NCI-H2029 (cell line): ENCODE results near the gene TANC1.

Experiments used
- DNase-seq: peaks from one replicate; lab custom pipeline; 2025; lab: John Stamatoyannopoulos, UW

The TANC1 gene

DNA sequence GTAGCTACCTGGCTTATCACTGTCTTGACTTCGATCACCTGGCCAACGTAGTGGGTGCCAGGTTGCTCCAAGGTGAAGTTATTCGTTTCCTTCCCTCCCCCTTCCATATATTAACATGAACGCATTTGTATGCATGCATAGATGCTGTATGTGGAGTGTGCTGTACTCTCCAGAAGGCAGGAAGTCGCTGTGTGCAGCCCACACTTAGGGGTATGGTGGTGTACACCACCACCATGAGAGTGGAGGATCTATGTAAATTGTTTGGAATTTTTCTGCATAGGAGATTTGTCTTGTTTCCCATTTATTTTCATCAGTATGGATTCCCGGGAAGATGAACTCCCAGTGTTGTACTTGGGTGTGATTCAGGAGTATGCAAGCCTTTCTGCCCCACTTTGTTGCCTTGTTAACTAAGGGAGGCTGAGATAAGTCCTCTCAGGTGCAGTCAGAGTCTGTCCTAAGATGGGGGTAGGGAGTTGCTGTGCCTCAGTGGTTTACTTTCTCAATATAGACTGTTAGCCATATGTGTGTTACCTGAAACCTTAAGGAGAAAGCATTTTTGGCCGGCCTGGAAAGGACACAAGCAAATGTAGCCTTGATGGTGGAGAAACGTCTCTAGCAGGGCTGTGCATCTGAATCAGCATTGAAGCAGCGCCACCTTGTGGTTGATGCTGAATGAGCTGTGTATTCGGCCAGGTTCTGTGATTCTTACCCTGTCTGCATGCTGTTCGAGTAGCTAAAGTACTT, 149.8 kb downstream of the TANC1 start:
- peak; percentile 57 for DNase-seq

DNA sequence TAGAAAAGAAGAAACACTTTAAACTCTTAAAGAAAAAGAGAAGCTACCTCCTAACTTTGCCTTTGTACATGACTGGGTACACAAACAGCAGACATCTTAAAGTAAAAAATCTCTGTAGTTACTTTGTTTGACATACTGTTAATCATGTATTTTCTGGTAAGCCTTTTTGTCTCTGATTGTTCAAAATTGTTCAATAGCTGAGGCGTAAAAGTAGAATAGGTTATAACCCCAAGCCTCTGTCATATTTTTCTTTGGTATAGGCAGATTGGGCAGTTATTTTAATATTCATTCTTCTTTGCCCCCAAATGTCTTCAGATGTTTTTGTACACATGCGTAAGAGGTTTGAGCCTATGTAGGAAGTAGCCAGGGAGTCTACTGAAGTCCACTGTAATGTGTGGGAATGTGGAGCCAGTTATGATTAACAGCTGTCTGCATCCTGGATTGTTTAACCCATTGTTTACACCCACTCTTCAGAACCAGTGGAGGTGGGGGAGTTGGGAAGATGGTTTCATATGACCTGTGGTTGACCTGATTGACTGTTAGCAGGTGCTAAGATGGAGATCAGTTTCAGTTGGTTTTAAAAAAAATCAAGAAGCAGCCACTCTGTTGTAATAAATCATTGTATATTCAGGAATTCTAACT, 150.5 kb downstream of the TANC1 start:
- DNase-seq: no peak

DNA sequence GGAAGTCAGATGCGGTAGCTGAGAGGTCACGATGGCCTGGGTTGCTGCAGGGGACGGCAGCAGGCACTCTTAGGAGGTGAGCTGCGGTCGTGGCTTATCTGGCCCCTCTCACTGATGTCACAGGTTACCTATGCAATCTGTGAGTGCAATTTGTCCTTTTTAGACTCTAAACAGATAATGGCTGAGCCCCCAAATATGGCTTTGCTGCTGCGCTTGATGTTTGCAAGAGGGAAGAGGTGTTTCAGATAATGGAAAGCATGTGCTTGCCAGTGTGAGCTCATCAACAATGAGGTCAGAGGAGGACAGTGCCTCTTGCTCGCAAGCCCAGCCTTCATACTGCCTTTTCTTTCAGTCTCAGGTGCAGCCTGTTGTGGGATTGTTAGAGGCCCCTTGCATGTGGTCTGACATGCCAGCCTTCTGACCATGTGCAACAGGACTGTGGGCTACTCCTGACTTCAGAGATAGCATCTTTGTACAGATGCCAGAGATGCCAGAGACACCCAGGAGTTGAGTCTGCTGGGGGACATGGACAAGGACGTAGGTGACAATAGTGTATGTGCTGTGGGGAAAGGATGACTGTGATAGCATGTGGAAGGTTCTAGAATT, 151.3 kb downstream of the TANC1 start:
- DNase-seq: no peak

DNA sequence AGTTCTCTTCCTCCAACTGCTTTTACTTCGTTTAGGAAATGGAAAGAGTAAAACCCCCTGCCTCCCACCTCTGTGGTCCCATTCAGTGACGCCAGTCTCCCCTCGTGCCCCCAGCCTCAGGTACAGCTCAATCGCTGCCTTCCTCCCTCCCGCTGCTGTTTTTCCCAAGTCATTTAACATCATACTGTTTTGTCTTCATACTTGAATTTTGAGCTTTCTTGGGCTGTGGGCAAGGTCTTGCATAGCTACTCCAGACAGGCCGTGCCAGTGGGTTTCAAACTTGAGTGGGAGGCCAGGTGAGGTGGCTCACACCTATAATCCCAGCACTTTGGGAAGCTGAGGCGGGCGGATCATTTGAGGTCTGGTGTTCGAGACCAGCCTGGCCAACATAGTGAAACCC, 155.3 kb downstream of the TANC1 start:
- no peak for DNase-seq

DNA sequence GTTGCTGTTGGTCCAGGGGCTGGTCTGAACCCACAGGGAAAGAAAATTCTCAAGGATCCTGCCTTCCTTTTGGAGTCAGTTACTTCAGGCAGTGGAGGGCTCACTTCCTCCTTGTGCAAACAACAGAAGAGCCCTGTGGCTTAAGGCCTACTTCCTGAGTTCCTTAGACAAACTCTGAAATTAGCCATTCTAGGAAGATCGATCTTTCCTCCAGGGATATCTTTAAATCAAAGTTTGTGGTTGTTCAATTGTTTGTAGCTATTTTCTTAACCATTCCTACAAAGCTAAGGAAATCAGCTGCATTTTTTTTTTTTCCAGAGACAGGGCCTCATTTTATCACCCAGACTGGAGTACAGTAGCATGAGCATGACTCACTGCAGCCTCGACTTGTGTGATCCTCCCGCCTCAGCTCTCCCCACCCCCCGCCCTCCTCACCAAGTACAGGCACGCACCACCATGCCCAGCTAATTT, 156.0 kb downstream of the TANC1 start:
- no peak for DNase-seq

DNA sequence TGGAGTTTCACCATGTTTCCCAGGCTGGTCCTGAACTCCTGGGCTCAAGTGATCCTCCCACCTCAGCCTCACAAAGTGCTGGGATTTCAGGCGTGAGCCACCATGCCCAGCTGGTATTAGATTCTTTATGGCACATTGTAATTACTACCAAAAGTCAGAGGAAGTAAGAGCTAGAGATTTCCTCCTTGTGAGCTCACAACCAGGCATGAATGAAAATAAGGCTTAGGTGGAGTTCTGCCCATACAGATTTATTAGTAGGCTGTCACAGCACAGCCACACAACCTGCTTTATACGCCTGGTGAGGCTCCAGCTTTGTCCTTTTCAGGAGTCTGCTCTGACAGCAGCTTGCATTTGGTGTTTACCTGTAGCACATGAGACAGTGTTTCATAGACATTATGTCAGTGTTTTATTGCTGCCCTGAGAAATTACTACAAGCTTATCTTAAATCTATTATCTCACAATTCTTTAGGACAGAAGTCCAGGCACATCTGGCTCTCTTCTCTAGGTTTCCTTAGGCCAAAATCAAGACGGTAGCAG, 156.6 kb downstream of the TANC1 start:
- DNase-seq: no peak

DNA sequence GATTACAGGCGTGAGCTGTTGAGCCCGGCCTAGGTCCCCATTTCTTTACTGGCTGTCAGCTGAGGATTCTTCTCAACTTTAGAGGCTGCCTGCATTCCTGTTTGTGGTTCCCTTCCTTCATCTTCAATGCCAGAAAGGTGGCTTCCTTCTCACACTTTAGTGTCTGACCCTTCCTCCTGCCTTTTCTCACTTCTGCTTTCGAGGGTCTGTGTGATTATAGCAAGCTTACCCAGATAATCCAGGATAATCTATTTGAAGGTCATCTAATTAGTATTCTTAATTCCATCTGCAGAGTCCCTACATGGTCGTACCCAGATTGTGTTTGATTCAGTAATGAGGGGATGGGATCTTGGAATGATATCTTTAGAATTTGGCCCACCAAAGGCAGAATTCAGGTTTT, 157.4 kb downstream of the TANC1 start:
- DNase-seq: no peak

DNA sequence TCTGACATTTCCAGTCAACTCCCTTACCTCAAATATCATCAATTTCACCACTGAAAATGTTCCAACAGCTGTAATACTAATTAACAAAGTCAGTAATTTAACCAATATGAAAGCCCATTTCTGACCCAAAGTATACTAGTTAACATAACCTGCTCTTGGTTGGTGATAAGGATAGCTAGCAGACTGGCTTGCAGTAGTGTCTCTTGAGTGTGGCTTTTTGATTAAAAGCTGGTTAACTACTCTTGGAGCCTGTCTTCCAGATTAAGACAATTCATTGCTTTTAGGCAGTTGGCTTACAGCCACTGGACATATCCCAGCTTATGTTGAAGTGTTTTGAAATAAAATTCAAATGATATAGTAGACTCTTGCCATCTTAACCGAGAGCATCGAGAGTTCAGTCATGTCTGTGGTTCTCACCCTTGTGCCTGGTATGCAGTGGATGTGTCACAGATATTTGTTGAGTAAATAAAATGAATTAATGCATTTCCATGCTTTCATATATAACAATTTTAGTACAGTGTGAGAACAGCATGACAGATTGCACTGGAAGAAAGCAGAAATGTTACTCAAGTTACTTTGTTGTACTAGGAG, 158.1 kb downstream of the TANC1 start:
- DNase-seq: no peak

DNA sequence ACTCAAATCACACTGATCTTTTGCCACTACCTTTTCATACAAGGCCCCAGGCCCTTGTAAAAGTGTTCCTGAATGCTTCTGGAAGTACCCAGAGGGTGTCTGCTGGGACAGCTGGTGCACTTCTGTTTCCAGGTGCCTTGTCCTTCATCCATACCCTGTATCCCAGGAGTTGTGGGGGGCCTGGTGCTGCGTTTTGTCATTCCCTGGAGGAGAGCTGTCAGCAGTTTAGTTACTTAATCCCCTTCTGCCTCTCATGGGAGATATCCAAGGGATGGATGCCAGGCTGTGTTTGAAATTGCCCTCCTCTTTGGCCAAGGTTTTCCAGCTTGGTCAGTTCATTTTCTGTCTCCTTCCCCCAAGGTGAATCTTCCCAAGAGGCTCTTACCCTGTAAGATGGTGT, 159.8 kb downstream of the TANC1 start:
- no peak for DNase-seq

DNA sequence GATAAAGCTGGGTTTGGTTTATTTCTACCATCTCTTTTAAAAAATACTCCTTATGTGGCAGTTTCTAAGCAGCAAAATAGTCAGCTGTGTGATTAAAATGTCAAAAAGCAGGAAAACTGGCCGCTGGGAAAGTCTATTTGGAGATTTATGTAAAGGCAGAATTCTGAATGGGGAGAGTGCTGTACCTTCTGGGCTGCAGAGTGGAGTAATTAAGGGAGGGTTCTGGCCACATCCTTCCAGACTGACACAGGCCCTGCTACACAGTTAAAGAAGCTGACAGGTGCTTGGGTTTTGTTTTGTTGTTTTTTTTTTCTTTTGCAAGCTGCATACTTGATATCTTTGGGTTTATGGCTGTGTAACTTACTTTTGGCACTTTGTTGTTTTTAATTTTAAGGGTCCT, 160.8 kb downstream of the TANC1 start:
- DNase-seq: no peak

DNA sequence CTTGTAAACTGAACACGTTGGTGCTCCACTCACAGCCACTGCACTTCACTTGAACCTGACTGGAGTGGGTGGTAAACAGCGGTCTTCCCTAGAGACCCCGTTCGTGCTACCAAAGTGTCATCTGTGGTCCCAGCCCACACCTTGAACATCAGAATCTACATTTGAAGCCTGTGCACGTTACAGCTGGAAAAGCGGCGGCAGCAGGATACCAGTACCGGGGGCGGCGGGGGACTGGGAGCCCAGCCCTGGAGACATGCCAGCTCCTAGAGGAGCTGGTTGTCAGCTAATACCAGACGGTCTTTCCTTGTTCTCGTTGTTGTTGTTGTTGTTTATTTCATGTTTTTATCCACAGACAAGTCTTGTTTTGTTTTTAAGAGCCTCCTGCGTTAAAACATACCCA, 161.4 kb downstream of the TANC1 start:
- no peak for DNase-seq

DNA sequence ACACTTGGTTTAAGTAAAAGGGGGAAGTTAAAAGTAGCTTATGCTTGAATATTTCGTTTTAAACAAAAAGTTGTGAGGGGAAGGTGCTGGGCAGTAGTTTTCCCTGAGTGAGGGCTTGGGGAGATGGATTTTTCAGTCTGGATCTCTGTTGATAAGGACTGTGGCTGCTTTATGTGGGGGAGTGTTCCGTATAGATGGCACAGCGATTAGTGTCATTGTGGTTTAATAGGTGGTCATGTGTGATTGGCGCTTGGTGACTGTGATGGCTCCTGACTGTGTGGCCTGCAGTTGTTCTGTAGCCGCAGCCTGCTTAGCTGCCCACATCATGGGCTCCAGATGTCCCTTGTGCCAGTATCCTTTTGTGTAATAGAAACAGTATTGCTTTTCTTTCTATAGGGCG, 161.9 kb downstream of the TANC1 start:
- DNase-seq: no peak

DNA sequence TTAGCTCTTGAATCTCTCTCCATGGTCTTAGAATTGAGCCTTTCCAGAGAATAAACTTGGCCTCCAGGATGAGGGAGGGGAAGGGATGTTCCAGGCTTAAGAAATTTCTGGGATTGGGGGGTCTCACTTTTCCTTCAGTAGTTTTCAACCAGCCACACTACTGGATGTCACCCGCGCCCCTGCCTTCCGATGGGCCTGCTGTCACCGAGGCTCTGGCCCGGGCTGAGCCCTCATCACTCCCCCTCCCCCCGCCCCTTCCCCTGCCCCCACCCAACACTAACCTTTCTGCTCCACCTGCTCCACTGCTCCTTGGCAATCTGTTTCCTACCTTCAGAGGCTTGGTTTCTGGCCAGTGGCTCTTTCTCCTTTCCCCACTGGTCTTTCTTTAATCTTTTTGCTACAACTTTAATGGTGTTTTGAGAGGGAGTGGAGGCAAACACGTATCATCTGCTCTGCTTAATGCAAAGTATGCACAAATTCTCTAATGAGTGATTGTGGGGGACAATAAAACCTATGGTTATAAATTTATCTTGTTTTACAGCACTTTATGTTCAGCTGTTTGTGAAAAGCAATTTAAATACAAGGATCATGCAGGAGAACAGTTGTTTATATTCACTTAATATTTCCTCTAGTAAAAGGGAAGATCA, 162.9 kb downstream of the TANC1 start:
- no peak for DNase-seq

DNA sequence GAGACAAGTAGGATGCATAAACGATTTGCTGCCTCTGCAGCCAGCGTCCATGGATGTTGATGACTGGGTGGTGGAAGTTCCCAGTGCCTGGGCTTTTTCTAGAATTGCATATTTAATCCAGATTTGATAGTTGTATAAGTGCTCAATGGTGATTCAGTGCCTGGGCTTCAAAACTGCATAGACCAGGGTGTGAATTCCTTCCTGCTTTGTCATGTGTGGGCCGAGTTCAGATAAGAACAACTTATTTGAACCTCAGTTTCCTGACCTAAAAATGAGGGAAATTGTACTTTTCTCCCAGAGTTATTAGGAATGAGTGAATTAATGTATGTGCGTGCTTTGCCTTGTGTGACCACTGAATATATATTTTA, 163.5 kb downstream of the TANC1 start:
- DNase-seq: no peak

DNA sequence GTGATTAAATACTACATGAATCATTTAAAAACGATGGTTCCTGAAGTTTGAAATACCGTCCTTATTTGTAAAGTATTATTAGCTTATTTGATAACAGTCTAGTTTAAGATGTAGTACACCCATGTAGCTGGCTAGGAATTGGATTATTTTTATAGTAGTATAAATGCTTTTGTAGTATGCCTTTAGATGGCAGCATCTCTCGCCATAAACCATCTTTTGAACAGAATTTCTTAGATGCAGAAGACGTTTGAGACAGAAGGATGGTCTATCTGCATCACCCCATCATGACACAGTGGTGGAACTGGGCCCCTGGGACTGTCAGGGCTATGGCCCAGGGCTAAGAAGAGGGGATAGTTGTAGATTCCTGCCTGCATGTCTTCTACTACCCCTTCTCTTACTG, 165.4 kb downstream of the TANC1 start:
- no peak for DNase-seq

DNA sequence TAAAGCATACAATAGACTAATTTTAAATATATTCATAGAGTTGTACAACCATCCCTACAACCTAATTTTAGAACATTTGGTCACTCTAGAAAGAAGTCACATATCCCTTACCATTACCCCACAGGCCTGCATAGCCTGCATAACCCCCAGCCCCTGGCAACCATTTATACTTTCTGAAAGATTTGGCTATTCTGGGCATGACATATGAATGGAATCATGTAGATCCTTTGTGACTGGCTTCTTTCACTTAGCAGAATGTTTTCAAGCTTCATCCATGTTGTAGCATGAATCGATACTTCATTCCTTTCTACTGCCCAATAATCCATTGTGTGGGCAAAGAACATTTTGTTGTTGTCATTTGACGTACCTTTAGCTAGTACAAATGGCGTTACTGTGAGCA, 166.5 kb downstream of the TANC1 start:
- DNase-seq: no peak

DNA sequence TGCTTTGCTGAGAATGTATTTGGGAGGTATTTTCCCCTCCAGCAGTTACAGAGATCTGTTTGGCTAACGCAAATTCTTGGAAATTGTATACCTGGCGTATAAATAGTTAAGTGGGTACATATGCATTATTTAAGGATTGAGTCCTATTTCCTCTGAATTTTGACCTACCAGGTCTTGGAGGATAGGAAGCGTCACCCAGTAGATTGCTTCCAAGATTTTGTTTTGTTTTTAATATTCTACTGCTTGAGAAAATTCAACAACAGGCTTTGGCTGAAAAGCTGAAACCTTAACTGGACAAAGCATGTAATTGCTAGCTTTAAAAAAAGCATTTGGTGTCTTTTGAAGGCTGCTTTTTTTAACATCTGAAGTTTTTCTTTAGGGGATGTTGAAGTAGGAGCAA, 168.0 kb downstream of the TANC1 start:
- DNase-seq: no peak

DNA sequence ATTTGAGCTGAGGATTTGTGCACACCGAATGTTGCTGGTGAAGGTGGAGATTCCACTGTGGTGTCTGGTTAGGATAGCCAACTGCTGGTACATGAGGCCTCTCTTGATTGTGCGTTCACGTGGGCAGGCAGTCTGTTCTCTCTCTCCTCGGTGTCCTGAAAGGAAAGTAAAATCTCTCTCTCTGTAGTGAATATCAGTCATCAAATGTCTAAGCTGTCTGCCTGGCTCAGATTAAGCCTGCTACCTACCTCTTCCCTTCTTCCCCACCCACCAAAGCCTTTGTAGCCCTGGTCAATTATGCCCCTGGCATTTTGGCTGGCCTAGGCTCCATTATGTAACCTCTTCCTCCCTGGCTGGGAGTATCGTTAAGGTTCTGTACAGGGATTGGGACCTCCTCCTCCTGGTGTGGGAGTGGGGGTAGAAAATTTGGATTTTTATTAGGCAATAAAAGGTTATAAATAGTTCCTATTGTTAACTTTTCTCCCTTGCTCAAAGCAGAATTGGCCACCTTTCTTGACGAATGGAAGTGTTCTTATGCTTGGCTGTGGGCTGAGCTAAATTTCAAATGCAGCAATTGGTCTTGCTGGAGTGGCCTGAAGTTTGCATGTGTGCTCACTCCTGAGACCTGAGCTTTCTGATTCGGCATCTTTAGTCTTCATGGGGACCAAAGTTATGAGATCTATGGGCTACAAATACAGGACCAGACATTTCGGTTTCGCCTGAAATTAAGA, 169.2 kb downstream of the TANC1 start:
- DNase-seq: no peak

DNA sequence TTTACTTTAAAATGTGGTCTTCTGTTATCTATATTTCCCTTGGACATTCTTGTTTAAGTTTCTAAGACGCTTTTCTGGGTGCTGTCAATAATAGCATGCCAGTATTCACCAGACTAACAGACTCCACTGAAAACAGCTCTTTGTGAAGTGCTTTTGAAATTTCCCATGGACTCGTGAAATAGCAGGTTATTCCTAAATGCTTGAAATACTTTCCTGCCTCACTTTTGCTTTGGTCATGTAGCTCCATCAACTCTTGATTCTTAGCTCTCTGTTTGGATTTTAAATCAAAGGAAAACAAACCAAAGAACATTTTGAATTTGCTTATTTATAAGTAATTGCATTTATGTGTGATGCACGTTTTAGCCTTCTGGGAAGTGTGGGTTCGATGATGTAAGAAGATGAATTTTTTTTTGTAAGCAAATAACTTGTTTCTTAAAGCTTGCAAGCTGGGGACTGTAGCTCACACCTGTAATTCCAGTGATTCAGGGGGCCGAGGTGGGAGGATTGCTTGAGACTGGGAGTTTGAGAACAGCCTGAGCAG, 170.3 kb downstream of the TANC1 start:
- no peak for DNase-seq

DNA sequence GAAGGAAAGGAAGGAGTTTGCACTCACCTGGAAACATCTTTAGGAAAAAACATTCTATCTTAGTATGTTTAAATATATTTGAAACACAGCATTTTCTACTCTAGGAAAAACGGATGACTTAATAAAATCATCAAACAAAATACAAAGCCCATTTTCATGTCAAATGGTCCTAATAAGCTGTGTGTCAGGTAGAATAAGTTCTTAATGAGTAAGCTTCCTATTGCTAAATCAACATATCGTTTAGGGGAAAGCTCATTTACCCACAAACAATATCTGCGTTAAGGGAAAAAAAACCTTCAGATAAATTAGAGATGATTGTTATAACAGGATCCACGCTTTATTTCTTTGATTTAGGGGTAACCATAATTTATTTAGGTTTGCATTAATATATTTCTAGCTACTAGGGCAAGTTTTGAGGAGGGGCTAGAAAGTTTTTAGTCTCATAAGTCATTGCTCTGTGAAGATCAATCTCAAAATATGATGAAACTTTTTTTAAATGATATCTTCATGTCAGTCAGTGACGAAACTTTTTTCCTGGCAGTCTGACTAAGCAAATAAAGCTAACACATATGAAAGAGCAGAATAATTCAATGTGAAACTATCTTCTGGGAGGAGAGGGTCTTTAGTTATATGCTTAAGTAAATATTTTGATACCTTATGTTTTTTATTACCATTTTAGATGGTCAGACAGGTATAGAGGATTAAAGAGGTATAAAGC, 170.9 kb downstream of the TANC1 start:
- no peak for DNase-seq
